Pons (tissue), 1 donor: ENCODE measurements around the gene SCYL1.
"Not testable (repeated sequence)": the region's sequence is repeated elsewhere in the genome, so short reads cannot be mapped to it uniquely, and the experiment has no call there.

ENCODE experiments used
- DNase-seq: peaks from one replicate; pipeline ENCODE4 v3.0.0-alpha.2; 2016; ENCODE audit warnings: low spot score

Gene SCYL1

DNA sequence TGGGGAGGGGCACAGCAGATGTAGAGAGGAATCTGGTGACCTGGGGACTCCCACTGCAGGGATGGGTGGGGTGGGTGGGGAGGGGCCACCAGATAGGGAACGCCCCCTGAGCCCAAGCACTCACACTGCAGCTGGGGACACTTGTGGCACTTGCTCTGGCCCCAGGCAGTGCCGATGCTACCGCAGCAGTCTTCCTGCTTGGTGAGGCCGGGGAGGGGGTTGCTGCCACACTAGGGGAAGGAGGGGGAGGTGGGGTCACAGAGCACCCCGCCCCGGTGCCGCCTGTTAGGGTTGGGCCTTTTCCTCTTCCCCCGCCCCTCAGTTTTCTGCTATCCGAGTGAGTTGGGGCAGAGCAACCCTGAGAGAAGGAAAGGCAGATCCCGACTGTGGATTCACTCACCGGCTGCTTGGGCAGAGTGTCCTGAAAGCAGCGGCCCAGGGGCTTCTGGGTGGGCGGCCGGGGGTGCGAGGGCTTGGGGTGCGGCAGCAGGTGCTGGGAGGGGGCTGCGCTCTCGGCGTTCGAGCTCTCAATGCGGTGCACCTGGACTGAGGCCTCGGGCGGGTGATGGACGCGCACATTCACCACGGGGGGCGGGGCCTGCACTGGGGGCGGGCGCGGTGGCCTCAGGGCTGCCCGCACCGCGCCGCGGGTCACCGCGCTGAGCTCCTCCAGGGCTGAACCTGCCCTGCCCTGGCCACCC, 28.6 kb downstream of the SCYL1 start:
- DNase-seq = no peak

DNA sequence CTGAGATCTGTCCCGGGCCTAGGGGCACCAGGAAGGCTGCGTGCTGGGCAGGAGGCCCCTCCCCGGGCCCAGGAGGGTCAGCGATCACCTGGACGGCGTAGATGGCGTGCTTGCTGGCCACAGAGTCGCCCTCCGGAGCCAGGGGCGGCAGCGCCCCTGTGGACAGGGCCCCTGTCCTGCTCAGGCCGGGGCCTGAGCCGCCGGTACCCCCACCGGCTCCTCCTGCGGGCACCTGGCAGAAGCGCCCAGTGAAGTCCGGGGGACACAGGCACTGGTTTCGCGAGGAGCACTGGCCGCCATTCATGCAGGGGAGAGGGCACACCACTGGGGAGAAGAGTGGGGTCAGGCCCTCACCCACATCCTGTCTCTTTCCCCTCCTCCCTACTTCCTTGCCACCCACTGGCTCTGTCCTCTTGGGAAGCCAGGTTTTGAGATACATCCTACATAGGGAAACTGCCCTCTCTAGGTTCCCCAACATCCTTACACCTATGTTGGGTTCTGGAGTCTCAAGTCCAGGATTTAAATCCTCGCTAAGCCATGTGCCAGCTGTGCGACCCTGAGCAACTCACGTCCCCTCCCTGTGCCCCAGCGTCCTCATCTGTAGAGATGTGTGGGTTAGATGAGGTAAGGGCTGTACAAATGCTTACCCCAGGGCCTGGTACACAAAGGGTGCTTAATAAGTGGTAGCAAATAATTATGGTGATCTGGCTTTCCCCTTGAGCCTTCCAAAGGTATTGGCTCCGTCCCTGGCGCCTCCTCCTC, 29.4 kb downstream of the SCYL1 start:
- DNase-seq = no peak

DNA sequence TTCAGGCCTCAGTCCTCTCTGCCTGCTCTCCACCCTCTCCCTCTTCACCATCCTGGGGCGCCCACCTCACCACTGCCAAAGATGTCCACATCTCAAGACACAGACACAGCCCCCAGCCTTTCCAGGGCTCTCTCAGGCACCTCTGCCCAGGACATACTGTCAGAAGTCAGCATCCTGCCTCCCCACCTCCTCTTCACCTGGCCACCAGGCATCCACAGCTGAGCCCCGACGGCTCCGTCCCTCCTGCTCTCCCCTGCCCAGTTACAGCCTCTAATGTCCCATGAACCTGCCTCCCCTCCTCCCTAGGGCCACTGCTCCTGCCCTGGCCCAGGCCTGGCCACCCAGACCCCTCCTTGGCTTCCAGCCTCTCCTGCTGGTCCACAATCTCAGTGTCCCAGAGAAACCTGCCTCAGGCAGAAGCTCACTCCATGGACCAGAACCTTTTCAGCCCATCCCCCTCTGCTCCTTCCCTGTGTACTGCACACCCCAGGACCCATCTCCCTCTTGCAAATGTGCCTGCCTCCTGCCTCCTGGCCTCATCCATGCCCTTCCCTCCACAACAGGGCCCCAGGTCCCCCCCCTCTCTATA, 30.1 kb downstream of the SCYL1 start:
- DNase-seq = no peak

DNA sequence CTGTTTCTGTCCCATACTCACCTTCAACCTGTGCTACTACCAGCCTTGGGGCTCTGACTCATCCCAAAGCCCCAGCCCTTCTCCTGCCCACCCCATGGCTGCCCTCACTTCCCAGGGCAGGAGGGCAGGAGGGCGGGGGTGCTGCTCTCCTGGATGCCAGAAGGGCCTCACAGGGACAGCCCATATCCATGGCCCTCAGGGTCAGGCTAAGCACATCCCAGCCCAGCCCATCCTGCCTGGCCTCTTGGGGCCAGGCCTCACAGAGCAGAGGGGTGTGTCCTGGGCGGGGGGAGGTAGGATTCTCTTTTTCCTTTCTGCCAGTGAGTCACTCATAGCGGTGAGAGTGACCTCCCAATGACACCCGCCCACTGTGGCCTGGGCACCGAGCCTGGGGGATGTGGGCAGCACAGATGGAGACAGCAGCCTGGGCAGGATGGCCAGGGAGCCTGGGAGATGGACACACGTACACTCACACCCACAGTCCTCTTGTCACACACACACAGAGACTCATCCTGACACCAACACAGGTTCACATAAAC, 30.9 kb downstream of the SCYL1 start:
- DNase-seq = no peak

DNA sequence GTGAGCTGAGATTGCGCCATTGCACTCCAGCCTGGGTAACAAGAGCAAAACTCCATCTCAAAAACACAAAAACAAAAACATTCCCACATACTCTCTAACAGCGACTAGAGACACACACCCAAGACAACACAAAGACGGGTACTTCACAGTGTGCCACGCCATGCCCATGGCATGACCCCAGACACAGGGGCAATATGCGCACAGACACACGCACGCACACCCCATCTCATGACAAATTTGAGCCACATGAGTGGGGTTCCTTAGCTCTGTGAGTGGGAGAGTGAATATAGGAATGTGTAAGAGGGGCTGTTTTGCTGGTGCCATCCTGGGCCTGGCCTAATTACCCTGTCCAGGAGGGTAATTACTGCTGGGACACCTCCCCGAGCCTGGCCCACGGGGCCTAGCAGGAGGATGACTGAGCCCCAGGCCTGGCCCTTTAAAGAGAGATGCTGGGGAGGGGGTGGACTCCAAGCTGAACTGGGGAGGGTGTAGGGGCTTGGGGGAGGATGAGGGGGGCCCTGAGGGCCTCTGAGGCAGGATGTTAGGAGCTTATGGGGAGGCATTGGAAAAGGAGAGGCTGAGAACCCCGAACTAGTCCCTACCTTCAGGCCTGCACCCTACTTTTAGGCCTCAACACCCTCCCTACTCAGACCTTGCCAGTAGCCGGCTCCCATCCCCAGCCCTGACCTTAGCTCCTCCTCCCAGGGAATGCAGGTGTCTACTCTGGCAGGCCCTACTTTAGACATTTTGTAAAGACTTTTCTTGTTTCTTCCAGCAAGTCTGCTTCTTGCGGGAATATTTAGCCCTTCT, 31.8 kb downstream of the SCYL1 start:
- no peak for DNase-seq

DNA sequence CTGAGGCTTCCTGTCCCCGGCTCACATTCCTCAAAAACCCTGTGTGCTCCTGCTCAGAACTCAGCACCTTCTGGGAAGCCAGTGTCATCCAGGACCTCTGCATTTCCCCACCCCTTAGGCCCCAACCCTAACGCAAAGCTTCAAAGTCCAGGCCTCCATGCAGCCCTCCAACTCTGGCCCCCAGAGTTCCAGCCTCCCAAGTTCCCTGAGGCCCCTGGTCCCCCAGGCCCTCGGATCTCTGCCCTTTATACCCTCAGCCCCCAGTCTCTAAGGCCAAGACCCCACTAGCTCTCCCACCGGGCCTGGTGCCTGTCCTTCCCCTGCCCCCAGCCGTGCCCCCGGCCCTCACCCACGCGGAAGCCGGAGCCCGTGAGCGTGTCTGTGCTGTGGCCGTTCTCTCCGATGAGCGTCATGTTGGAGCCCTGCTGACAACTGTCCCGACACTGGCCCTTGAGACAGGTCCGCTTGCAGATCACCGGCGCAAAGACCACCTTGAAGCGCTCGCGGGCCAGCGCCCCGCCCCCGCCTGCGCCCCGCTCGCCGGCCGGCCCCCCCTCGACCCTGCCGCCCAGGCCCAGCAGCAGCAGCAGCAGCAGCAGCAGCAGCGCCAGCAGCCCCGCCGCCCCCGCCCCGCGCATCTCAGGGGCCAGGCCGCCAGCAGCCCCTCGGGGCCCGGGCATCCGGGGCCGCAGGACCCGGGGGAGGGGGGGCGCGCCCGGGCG, 32.6 kb downstream of the SCYL1 start:
- no peak for DNase-seq

DNA sequence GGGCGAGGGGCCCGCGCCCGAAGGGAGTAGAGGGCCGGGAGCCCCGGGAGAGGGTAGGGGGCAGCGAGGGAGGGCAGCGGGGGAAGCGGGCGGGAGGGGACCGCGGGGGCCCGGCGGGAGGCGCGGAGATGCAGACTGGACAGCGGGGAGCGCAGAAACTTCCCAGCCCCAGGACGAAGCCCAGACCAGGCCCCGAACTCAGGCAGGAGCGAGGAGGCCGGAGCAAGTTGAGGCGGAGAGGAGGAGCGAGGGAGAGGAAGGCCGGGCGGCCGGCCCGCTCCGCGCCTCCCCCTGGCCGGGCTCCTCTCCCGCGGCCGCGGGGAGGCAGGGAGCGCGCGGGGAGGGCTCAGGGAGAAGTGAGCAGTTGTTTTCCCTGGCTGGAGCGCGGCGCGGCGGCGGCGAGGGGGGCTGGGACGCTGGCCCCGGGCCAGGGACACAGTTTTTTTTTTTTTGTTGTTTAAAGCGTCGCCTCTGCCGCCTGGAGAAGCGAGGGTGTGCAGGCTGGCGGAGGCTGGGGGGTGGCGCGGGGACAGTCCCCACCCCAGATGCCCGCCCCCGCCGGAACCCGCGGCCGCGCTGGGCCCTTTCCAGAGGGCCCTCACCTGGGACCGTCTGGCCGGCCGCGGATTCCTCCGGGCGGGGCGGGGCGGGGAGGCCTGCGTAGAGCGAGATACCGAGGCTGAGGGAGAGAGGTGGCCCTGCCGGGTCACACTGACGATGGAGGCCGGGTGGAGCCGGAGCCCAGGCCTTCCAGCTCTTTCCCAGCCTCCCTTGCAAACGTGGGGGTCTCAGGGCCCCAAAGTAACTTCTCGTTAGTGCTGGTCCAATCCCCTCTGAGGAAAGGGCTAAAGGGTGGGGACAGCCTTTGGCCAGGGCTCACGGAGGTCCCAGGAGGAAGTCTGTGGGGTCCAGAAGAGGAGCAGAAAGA, 33.4 kb downstream of the SCYL1 start, which contains the start of gene LTBP3:
TSS of gene LTBP3 (minus strand) at position 358 of the 928 bp plus-strand sequence. CDS start 400 bp downstream, outside the sequence.
- peak; percentile 86 for DNase-seq

DNA sequence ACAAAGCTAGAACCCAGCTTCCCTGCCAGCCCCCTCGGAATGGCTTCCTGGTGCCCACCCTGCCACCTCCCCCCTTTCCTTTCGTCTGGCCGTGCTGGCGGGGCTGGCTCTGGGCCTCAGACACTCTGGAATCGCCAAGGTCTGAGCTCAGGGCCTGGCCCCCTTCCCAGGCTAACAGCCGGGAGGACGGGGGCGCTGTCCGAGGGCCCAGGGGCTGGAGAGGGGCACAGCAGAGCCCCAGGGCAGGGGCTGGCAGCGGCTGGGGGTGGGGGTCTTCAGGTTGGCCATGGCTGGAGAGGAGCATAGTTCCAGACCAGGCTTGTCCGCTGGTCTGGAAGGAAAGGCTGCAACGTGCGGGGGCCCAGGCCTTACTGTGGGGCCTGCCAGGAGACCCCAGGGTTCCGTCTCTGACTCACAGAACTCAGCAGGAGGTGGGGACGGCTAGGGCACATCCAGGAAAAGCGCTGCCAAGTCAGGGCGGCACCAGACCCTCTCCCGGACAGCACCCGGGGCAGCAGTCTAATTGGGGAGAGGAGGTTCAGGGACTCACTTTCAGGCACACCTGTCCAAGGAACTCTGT, 34.1 kb downstream of the SCYL1 start:
- no peak for DNase-seq

DNA sequence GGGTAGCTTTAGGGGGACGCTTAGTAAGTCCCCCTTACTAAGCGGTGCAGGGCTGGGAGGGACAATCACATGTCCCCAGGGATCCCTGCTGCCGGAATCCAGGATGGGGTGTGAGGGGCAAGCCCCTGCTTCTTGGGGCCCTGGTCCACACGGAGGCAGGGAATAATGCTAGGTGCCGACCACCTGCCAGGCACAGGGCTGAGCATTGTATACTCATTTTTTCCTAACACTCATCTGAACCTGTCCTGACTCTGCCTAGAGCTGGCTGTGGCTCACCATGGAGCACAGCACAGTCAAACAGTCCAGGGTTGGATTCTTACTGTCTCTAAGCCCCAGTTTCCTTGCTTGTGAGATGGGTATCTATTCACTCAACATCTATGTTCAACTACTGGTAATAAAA, 34.7 kb downstream of the SCYL1 start:
- DNase-seq = no peak

DNA sequence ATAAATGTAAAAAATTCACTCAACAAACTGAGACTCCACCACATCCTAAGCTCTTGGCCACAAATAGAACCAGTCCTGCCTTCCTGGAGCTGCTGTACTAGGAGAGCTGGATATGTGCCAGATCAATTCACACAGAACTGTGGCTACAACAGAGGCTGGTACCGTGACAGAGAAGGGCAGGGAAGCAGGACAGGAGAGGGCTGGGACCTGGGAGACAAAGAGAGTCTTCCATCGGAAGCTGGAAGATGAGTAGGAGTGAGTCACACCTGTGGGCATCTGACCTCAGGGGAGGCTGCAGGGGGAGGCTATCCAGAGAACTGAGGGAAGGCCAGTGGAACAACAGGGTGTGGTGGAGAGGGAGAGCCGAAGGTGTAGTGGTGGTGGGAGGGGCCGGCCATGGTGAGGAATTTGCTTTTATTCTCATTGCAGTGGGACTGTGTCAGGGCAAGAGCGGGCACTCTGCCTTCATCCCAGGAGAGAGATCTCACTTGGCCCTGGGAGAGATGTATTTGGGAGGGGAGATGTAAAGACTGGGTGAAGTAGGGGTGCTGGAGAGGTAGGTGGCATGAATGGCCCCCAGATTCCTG, 35.2 kb downstream of the SCYL1 start:
- DNase-seq = peak; percentile 63

DNA sequence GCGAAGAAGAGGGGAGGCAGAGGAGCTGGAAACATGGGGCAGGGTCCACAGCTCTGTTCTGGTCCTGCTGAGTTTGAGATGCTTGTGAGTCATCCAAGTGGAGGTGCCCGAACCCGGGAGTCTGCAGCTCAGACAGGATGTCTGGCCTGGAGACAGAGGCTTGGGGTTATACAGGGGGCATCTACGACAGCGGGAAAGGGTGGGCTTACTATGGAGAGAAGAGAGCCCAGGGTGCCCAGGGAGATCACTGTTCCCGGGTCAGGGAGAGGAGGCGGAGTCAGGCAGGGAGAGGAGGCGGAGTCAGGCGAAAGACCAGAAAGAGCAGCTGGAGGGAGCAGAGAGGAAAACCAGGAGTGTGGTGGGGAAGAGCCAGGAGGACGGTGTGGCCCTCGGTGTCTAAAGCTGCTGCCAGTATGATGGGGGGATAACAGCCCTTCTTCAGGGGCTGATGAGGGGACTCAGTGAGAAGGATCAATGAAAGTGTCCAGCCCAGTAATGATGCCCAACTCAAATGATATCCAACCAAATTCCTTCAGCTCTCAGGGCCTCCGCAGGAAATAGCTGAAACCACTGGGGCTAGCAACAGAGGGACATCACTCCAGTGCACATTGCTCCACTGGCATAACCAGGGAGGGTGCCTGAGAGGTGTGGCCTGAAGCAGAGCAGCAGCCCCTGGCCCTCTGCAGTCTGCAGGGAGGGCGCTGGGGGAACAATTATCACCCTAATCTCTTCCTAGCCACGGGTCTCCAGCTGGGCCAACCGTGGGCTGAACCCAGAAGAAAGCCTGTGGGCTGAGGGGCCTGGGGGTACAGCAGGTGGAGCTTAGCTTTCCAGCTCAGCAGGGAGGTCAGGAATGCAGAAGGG, 35.9 kb downstream of the SCYL1 start:
- no peak for DNase-seq

DNA sequence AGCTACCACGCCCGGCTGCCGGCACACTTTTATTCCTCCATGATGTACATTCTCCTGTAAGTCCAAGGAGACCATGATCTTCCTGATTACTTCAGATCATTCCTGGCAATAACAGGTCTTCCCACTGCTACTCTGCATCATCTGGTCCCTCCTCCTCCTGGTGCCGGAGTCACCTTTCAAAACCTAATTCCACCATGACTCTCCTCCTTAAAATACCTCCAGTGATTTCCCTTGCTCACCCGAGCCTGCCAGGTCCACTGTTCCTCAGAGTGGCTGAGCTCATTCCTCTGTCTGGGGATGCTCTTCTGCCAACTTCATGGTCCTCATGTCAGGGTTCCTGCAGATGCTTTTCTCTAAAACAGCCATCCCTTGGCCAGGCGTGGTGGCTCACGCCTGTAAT, 37.1 kb downstream of the SCYL1 start:
- no peak for DNase-seq

DNA sequence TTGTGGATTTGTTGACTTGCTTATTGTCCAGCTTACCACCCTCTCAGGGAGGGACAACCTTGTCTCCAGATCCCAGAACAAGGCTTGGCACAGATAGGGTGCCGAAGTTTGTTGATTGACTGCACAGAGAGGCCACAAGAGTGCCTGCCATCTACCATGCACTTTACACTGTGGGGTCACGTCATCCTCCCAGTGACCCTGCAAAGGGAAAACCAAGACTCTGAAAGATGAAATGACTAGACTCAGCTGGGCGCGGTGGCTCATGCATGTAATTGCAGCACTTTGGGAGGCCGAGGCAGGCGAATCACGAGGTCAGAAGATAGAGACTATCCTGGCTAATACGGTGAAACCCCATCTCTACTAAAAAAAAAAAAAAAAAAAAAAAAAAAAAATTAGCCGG, 37.9 kb downstream of the SCYL1 start:
- DNase-seq = no peak

DNA sequence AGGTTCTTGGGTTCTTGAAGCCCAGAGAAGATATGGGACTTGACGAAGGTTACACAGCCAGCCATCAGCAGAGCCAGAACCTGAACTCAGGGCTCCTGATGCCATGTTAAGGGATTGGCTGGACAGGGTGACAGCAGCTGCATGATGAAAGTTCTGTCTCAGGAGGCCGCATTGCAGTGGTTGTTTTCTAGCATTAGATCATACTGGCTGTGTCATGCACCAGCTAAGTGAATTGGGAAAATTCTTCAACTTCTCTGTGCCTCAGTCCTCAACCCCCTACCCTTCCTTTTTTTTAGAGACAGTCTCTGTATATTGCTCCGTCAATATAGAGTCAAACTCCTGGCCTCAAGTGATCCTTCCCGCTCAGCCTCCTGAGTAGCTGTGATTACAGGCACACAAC, 38.7 kb downstream of the SCYL1 start:
- DNase-seq = no peak

DNA sequence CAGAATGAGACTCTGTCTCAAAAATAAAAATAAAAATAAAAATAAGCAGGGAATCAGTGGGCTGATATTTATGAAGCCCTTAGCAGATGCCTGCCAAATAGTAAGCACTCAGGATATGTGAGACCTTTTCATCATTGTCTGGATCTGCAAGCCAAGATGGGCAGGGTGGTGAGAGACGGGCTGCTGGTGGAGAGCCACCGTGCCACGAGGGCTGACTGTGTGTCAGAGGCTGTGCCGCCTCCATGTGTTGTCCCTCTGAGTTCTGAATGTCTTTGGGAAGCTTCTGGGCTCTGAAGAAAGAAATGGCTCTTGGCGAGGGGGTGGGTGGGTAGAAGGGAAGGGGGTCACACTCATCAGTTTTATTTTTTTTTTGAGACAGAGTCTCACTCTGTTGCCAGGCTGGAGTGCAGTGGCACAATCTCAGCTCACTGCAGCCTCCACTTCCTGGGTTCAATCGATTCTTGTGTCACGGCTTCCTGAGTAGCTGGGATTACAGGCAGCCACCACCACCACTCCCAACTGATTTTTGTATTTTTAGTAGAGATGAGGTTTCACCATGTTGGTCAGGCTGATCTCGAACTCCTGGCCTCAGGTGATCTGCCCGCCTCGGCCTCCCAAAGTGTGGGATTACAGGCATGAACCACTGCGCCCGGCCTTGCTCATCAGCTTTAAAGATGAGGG, 40.1 kb downstream of the SCYL1 start:
- not testable (repeated sequence) for DNase-seq

DNA sequence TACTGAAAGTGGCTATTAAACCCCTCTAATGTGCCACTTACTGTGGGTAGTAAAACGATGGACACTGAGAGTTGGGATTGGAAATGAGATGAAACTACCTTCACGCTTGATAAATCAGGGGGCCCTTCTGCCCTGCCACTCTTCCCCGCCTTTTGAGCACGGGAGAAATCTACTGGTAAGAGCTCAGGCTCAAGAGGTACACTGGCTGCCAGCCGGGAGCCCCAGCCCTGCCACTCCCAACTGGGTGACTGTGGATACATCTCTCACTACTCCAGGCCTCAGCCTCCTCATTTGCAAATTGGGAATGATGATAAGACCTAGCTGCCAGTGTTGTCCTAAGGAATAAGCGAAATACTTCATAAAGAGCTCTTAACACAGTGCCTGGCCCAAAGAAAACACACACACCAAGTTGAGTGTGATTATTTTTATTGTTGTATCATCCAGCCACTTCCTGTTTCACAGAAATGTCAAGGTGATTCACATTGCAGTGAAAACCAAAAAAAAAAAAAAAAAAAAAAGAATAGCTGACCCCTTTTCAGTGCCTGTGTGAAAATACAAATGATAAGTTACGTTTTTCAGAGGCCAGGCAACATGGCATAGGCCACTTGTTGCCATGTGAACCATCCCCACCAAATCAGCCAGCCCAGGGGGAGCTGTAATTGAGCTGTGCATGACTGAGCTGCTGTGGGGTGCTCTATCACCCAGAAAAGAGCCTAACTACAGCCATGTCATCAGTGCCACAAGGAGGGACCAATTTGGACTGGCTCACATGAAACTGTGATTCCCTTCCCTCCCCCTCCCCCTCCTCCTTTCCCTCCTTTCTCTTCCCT, 41.0 kb downstream of the SCYL1 start:
- DNase-seq = no peak
